T-helper 1 cell (primary cell): ENCODE data around the gene ANKRD44.

Source experiments
- DNase-seq, 5 donors: peaks; one replicate each; pipeline ENCODE4 v3.0.0-alpha.2; 2012 to 2020

Gene ANKRD44

GRCh38 chr2:196971574-196972279 is 338.9 kb downstream of the ANKRD44 start:
- peak in 1 of 5 donors; percentile 45 for DNase-seq

- peak in 1 of 5 donors; percentile 76 for DNase-seq
Observed at GRCh38 chr2:196970099-196970498, 340.5 kb downstream of the ANKRD44 start.

GRCh38 chr2:196968516-196968915 is 342.1 kb downstream of the ANKRD44 start:
- DNase-seq: no peak

GRCh38 chr2:196967775-196968174 is 342.8 kb downstream of the ANKRD44 start:
- DNase-seq: no peak

GRCh38 chr2:196967116-196967515 is 343.5 kb downstream of the ANKRD44 start:
- DNase-seq: no peak

- DNase-seq: no peak
Observed at GRCh38 chr2:196966061-196966460, 344.5 kb downstream of the ANKRD44 start.

GRCh38 chr2:196965651-196966050 is 344.9 kb downstream of the ANKRD44 start:
- DNase-seq: no peak

GRCh38 chr2:196963961-196964360 is 346.6 kb downstream of the ANKRD44 start:
- no peak for DNase-seq

- peak in 1 of 5 donors; percentile 57 for DNase-seq
Observed at GRCh38 chr2:196963043-196963442, 347.5 kb downstream of the ANKRD44 start.

GRCh38 chr2:196962325-196962724 is 348.3 kb downstream of the ANKRD44 start:
- DNase-seq: peak in 1 of 5 donors; percentile 72

- peak in 1 of 5 donors; percentile 83 for DNase-seq
Observed at GRCh38 chr2:196961889-196962288, 348.7 kb downstream of the ANKRD44 start.

GRCh38 chr2:196959734-196960338 is 350.7 kb downstream of the ANKRD44 start:
- no peak for DNase-seq

GRCh38 chr2:196959281-196959680 is 351.3 kb downstream of the ANKRD44 start:
- no peak for DNase-seq

- no peak for DNase-seq
Observed at GRCh38 chr2:196957881-196958525, 352.6 kb downstream of the ANKRD44 start.

- DNase-seq: no peak
Observed at GRCh38 chr2:196957442-196957841, 353.1 kb downstream of the ANKRD44 start.

- no peak for DNase-seq
Observed at GRCh38 chr2:196956069-196956468, 354.5 kb downstream of the ANKRD44 start.

- DNase-seq: no peak
Observed at GRCh38 chr2:196955036-196955435, 355.5 kb downstream of the ANKRD44 start.

GRCh38 chr2:196954001-196954400 is 356.6 kb downstream of the ANKRD44 start:
- no peak for DNase-seq

GRCh38 chr2:196952936-196953335 is 357.6 kb downstream of the ANKRD44 start:
- DNase-seq: no peak

GRCh38 chr2:196951973-196952372 is 358.6 kb downstream of the ANKRD44 start:
- DNase-seq: no peak

- no peak for DNase-seq
Observed at GRCh38 chr2:196949116-196949515, 361.5 kb downstream of the ANKRD44 start.

- DNase-seq: no peak
Observed at GRCh38 chr2:196944570-196944969, 366.0 kb downstream of the ANKRD44 start.

GRCh38 chr2:196941398-196942078 is 369.0 kb downstream of the ANKRD44 start:
- no peak for DNase-seq
